Glutamatergic neuron (in vitro differentiated cells): ENCODE data around the gene REG1A. TPM values are rescaled to one million over a fixed set of nuclear protein-coding genes. Genes with fewer than 3 reads are reported as not detected.

ENCODE experiments used
- DNase-seq: peaks from one replicate; pipeline ENCODE4 v3.0.0; 2022
- H3K27ac Mint-ChIP-seq: one replicate; pipeline ENCODE4 v1.8.0; 2020; ENCODE audit warnings: mild to moderate bottlenecking, mixed read lengths, inconsistent platforms; ENCODE audit not compliant: unreplicated experiment
- H3K27me3 Mint-ChIP-seq: one replicate; pipeline ENCODE4 v1.8.0; 2020; ENCODE audit warnings: mild to moderate bottlenecking, moderate library complexity, mixed read lengths, inconsistent platforms; ENCODE audit not compliant: unreplicated experiment
- H3K36me3 Mint-ChIP-seq: one replicate; pipeline ENCODE4 v1.8.0; 2020; ENCODE audit warnings: mild to moderate bottlenecking, mixed read lengths, inconsistent platforms; ENCODE audit not compliant: unreplicated experiment
- H3K4me1 Mint-ChIP-seq: one replicate; pipeline ENCODE4 v1.8.0; 2020; ENCODE audit warnings: mild to moderate bottlenecking, low read depth, mixed read lengths, inconsistent platforms; ENCODE audit not compliant: unreplicated experiment
- H3K4me3 Mint-ChIP-seq: one replicate; pipeline ENCODE4 v1.8.0; 2020; ENCODE audit warnings: mild to moderate bottlenecking, mixed read lengths, inconsistent platforms; ENCODE audit not compliant: unreplicated experiment
- H3K9me3 Mint-ChIP-seq: one replicate; pipeline ENCODE4 v1.8.0; 2020; ENCODE audit warnings: mild to moderate bottlenecking, moderate library complexity, mixed read lengths, inconsistent platforms; ENCODE audit not compliant: unreplicated experiment
- long read RNA-seq: library from polyadenylated mRNA; unstranded; transcript quantifications from one replicate; pipeline ENCODE4 v2.0.0, GENCODE V29; 2020; ENCODE audit not compliant: unreplicated experiment
- total RNA-seq: library from RNA; stranded (reverse); fragmentation: NEBNext Ultra II Directional; extraction: Animal tissue kit (Norgen Biotek cat#: 25700); gene quantifications from one replicate; pipeline ENCODE4 v1.2.1, GENCODE V29; 2021; ENCODE audit not compliant: unreplicated experiment
- TF ChIP-seq, protein P1 (sequence below): fragments of 200-600 bp; sonication (generic); IDR thresholded peaks from one replicate; pipeline ENCODE4 v1.5.0; 2021; ENCODE audit not compliant: partially characterized antibody, unreplicated experiment

REG1A gene, protein sequence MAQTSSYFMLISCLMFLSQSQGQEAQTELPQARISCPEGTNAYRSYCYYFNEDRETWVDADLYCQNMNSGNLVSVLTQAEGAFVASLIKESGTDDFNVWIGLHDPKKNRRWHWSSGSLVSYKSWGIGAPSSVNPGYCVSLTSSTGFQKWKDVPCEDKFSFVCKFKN
- total RNA-seq: 1.1 TPM
- long read RNA-seq: 0 reads

DNA sequence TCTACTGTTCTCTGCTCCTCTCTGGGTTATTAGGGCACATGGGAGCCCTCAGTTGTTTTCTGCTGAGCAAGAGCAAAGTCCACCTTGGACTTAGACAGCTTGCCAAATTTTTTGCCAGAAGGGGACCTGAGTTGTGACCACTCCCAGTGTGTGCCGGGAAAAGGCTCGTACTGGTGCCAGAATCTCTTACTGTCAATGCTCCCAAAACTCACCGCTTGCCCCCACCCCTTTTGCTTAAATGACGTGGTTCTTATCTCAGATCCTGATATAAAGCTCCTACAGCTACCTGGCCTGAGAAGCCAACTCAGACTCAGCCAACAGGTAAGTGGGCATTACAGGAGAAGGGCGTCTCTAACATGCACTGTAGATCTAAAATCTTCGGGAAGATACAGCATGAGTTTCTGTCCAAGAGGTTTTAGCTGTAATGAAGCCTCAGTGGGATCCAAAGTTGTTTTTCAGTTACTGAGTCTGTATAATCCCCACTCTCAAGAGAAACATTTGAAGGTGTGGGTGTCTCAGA lies at the start of gene REG1A:
Gene REG1A, plus strand, starts transcription at position 295 of the 520 bp plus-strand sequence. CDS start 374 bp downstream, outside the sequence.
- TF ChIP-seq, protein P1, sequence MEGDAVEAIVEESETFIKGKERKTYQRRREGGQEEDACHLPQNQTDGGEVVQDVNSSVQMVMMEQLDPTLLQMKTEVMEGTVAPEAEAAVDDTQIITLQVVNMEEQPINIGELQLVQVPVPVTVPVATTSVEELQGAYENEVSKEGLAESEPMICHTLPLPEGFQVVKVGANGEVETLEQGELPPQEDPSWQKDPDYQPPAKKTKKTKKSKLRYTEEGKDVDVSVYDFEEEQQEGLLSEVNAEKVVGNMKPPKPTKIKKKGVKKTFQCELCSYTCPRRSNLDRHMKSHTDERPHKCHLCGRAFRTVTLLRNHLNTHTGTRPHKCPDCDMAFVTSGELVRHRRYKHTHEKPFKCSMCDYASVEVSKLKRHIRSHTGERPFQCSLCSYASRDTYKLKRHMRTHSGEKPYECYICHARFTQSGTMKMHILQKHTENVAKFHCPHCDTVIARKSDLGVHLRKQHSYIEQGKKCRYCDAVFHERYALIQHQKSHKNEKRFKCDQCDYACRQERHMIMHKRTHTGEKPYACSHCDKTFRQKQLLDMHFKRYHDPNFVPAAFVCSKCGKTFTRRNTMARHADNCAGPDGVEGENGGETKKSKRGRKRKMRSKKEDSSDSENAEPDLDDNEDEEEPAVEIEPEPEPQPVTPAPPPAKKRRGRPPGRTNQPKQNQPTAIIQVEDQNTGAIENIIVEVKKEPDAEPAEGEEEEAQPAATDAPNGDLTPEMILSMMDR: no peak
- H3K4me1 Mint-ChIP-seq: peaks cover 3% of the 10 kb centered on the region

DNA sequence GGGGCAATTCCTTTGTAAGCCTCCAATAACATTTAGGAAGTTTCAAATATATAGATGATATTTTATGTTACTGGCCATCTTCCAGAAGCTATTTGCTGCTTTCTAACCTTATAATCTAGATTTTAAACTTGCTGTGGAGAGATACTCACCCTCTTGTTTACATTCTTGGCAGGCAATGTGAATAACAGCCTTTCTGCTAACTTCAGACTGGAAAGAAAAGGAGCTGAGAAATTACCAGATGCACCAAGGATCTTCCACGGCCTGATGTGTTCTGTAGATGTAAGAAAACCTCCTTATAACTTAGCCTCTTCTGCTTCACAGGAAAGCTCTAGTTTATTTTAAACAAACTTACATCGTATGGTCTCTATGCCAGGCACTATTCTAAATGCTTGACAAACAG lies 49.2 kb upstream of the REG1A start:
- H3K27me3 Mint-ChIP-seq: no peaks in the 10 kb centered on the region
- no peak overlapping the region for H3K27ac Mint-ChIP-seq
- no peaks in the 10 kb centered on the region for H3K4me1 Mint-ChIP-seq
- TF ChIP-seq, protein P1: no peak
- no peaks in the 10 kb centered on the region for H3K36me3 Mint-ChIP-seq
- H3K9me3 Mint-ChIP-seq: no peaks in the 10 kb centered on the region
- DNase-seq: no peak
- no peak overlapping the region for H3K4me3 Mint-ChIP-seq

More for the DNA sequence above, at the start of gene REG1A:
- Mint-ChIP-seq H3K27ac (no peak within 1 kb of the TSS), H3K27me3 (no peaks in the 10 kb centered on the region), H3K36me3 (no peaks in the 10 kb centered on the region), H3K9me3 (no peaks in the 10 kb centered on the region), H3K4me3 (no peak within 1 kb of the TSS)
- no peak for DNase-seq

DNA sequence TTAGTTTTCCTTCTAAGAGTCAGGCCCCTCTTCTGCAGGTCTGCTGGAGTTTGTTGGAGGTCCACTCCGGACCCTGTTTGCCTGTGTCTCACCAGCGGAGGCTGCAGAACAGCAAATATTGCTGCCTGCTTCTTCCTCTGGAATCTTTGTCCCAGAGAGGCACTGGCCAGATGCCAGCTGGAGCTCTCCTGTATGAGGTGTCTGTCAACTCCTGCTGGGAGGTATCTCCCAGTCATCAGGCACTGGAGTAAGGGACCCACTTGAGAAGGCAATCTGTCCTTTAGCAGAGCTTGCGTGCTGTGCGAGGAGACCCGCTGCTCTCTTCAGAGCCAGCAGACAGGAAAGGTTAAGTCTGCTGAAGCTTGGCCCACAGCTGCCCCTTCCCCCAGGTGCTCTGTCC lies 37.3 kb upstream of the REG1A start:
- peaks cover 6% of the 10 kb centered on the region for H3K9me3 Mint-ChIP-seq
- peaks cover 4% of the 10 kb centered on the region for H3K27me3 Mint-ChIP-seq
- DNase-seq: no peak
- H3K36me3 Mint-ChIP-seq: no peaks in the 10 kb centered on the region
- H3K27ac Mint-ChIP-seq: no peak overlapping the region
- no peaks in the 10 kb centered on the region for H3K4me1 Mint-ChIP-seq
- TF ChIP-seq, protein P1: no peak
- no peak overlapping the region for H3K4me3 Mint-ChIP-seq

DNA sequence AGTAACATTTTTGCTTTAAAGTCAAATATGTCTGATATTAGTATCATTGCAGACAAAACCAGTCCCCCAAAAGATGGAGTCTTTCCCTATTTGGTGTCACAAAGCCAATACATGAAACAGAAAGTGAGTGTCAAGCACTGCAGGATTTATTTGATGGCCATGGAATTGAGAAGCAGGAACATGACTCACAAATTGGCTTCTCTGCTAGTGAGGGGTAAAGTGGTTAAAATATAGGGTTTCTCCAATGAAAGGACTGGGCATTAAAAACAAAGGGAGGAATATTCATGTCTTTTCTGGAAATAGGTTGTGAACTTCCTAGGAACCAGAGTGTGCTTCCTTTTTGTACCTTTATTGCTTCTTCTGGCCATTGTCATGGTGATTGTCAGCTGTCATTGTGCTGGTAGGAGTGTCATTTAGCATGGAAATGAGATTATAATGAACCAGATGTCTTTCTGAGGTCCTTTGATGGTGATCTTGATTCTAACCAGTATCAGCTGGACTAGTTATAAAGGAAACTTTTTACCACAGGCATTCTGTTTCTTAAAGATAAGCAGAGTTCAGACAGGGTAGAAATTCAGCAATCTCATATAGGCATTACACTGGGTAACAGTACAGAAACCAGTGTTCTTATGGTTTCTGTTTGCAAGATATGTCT lies 36.6 kb upstream of the REG1A start:
- TF ChIP-seq, protein P1: no peak
- Mint-ChIP-seq H3K27ac (no peak overlapping the region), H3K4me3 (no peak overlapping the region), H3K4me1 (no peaks in the 10 kb centered on the region), H3K27me3 (peaks cover 2% of the 10 kb centered on the region), H3K36me3 (no peaks in the 10 kb centered on the region), H3K9me3 (peaks cover 4% of the 10 kb centered on the region)
- DNase-seq: no peak
